ENCODE measurements around the gene RAB1A.
A peak's percentile ranks its signal among the peaks of the same experiment; 100 is the strongest.

Gene RAB1A

DNA sequence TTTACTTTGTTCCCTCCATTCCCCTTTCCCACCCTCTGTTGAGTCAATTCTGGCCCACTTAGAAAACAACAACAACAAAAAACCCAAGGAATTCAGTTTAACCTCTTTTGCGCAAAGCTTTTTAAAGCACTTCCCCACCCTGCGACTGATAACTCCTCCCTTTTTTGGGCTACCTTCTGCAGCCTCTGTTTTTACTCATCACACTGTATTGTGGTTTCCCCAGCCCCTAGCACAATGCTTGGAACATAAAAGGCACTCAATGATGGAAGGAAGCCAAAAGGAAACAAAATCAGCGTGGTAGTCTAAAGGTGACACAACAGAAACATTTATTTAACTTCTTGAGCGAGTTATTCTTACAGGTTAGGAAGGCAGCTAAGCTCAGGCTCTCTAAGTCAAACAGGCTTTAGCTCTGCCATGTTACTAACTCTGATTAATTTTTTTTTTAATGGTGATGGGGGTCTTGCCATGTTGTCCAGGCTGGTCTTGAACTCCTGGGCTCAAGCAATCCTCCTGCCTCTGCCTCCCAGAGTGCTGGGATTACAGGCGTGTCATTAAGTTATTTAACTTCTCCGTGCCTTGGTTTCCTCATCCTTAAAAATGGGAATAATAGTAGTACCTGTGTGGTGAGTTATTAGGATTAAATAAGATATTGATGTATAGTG lies 72.4 kb downstream of the RAB1A start:
- DNase-seq = no peak

DNA sequence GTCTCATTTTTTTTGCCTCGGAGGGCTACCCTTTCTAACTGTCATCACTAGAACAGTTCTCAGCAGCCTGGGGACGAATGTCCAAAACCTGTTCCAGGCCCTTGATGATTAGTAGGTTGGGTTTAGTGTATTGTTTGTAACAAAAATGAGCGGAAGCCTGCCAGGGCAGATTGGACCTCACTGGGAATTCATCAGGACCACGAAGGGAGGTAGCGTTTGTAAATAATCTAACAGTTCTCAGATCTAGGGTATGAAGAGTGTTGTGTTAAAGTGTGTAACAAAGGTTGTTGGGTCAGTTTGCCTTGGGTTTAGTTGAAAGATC lies 72.9 kb downstream of the RAB1A start:
- no peak for DNase-seq

DNA sequence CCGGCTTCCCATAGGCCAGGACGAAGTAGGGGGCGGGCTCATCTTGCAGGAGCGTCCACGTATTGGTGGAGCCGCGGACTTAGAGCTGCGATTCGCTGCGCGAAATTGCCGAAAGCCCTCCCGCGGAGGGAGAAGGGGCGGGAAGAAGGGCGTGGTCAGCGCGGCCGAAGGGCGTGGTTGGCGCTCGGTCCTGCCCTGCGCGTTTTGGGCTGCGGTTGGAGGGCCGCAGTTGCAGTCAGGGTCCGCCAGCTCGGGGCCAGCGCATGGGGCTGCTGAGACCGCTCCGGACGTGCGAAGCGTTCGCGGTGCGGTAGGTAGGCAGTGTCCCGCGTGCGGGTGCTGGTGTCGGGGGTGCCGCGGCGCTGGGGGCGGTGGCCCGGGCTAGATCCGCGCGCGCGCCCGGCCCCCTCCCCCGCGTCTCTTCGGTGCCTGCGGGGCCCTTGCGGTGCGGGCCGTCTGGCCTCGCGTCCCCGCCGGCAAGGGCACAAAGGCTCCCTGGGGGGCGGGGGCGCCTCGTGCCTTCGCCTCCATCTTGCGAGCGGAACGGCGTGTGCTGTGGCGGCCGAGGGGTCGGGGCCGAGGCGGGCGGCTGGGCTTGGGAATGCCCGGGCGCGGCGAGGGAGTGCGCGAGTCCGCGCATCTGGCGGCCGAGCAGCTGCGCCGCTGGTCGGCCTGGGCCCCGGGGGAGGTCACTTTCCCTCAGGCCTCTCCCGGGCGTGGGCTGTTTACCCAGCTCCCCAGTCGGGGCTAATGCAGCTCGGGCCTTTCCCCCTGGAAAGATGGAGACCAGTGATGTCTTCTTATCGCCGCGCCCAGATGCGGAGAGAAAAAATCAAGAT lies 73.5 kb downstream of the RAB1A start, which contains the start of gene CEP68:
CEP68 (plus strand) TSS at position 202 of the 839 bp plus-strand sequence. CDS start 13,029 bp downstream, outside the sequence.
- peak; percentile 97 for DNase-seq

DNA sequence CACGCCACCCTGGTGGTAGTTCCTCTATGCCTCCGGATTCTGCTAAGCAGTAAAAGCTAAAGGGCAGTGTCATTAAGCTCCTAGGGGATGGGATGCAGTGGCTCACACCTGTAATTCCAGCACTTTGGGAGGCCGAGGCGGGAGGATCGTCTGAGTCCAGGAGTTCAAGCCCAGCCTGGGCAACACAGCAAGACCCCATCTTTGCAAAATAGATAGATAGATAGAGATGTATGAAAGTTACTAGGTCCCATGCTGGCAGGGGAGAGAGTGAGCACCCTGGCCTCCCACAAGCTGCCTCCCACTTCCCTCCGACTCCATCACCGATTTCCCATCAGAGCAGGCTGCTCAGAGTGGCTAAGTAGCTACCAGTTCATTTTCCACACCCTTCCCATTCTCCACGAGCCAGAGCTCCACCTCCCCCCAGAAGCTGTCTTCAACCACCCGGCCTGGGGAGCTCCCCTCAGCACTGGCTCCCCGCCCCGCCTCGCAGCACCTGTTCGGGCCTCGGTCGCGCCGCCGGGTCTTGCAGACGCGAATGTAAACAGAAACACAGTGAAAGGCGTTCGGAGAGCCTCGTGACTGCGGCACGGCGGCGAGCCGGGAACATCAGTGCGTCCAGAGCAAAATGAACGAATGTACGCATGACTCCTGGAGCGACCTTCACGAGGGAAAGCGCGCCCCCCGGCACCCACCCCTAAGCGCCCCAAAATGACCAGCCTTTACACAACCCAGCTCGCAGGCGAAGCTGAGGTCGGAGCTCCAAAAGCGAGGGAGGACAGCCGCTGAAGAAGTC lies 74.3 kb downstream of the RAB1A start:
- no peak for DNase-seq

DNA sequence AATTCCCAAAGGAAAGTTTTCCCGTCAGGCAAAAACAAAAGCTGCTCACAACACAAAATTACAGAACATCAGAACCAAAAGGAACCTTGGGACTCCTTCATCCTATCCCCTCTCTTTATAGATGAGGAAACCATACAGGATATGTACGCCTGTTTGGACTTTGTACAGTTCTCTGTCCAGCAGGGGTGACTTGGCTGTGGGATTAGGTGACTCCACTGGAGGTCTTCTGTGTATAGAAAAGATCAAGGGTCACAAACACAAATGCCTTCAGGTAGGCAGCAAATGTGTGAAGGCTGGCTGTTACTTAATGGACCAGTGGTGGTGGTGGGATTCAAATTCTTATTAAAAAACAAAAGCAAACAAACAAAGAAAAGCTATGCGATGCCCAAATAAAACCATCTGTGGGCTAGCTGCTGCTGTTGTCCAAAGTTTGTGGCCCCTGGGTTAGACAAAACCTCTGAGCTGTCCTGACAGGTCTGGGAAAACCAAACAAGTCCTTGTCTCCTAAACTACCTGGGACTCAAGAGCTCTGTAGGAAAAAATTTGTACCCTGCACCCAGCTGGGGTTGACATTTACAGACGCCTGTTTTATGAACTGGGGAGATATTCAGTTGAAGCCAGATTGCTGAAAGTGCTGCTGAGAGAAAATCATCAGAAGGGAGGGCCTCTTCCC lies 75.0 kb downstream of the RAB1A start:
- no peak for DNase-seq

DNA sequence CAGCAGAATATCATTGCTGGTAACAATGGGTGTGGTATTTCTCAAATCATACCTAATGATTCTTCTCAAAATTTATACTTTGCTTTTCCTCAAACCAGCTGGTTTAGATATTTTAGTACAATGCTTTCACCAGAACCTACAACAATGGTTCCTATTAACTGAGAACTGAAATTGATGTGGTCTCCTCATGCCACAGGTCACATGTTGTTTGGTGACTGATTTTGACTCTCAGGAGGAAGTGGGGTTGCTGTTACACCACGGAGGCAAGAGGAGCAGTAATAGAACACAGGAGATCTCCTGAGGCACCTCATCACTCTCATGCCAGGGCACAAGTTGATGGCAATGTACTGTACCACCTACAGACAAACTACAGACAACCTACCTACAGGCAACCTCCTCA lies 76.7 kb downstream of the RAB1A start:
- DNase-seq = no peak

DNA sequence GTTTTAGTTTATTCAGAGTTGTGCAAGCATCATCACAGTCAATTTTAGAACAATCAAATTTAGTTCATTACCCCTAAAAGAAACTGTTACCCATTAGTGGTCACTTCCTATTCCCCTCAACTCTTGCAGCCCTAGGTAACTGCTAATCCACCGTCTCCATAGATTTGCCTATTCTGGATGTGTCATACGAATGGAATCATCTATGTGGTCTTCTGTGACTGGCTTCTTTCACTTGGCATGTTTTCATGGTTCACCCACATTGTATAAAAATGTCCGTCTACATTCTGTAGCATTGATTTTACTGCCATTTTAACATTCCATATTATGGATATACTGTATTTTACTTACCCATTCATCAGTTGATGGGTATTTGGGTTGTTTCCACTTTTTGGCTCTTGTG lies 79.0 kb downstream of the RAB1A start:
- DNase-seq = no peak

DNA sequence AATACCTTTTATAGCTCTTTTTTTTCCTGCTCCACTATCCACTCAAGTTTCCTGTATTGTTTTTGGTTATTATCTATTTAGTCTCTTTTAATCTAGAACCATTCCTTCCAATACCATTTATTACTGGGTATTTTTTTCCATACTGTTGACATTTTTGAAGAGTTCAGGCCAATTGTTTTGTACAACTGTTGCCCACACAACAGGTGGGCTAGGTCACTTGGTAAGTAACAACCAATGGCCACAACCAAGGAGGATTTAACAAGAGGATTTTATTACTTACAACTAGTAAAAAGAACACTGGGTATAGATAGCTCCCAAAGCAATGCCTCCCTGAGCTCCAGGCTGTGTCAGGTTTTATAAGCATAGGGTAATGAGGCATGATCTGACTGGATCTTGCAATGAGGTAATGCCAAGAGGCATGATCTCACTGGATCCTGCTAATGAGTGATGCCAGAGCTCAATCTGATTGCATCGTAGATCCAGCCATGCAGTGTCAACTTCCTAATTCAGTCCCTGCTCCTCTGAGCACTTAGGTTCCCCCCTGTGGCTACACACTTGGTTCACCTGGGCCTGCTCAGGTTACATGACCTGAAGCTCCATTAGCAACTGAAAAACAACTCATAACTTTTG lies 80.8 kb downstream of the RAB1A start:
- no peak for DNase-seq

DNA sequence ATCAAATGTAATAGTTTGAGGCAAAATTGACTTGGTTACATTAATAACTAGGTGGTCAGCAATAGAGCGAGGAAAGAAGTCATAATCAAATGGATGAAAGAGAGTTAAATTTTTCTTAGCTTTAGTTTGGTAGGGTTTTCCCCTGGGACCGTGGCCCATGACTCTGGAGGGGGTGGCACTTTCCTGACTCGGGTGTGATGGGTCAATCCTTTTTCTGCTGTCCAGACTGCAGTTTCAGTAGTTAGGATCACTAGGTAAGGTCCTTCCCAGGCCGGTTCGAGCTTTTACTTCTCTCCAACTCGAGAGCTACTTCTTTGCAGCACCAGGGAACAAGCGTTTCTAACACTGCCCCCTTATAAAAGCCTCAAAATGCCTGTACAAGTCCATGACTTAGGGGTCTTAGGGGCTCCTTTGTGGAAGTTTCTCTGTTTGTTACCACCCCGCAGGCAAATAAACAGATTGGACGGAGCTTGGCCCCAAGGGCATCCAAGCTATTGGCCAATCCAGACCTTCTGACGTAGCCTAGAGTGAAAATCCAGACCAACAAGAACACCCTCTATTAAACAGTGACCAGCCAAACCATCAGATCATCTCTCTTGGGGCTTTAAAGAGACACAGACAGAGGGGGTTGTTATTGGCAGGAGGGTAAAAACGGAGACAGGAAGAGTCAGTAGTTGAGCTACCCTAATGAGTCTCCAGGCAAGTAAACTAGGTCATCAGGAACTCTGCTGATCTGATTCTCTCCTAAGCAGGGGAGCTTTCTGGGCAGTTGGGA lies 83.1 kb downstream of the RAB1A start:
- no peak for DNase-seq

DNA sequence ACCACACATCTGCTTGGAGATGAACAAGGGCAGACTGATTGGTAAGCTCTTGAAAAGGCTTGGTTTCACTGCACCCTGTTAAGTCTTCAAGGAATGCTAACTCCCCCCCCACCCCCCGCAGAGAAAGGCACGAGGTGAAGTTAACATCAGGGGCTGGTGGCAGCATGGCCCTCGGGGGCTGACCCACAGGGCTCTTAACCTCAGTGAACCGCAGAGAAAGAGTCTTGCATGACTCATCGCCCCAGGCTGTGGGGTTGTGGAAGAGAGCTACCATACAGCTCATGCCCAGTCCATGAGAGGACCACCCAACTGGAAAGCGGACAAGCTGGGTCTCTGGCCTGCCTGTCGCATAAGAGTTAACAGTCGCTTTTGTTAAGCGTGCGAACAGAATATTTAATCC lies 84.3 kb downstream of the RAB1A start:
- no peak for DNase-seq

DNA sequence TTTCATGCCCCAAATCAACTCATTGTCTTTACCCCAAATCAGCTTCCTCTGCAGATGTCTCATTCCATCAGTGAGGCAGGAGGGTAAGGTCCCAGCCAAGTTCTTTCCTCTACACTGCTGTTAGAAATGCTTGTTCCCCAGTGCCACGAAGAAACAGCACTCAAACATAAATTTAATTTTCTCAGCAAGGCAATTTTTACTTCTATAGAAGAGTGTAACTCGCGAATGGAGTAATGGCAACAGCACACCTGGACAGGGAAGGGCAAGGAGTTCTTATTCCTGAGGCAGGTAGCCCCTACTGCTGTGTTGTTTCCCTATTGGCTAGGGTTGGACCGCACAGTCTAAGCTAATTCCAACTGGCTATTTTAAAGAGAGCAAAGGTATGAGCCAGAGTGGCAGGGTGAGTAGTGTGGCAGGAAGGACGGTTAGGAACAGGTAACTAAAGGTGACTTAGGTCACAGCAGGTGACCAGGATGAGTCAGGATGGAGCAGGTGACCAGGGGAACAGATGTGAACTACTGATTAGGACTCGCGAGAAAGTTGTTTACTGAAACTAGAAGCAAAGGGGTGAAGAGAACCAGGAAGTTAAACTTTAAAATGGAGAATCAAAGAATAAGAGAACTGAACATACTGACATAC lies 85.7 kb downstream of the RAB1A start:
- DNase-seq = no peak

DNA sequence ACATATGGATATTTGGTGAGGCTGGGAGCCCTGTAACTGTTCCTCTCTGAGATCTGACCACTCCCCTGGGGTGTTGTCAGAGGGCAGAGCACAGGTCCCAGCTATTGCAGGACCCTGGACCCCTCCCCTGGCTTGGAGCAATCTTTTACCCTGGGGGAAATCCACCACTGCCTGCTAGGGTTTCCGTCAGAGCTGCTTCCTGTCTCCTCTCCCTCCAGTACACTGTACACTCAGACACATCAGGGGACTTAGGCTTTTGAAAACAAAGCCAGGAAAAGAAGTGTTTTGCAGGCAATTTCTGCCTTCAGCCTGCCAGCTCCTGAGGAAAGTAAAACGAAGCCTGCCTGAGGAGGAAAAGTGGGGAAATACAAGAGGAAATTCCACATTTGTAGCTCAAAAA lies 86.9 kb downstream of the RAB1A start:
- DNase-seq = no peak

DNA sequence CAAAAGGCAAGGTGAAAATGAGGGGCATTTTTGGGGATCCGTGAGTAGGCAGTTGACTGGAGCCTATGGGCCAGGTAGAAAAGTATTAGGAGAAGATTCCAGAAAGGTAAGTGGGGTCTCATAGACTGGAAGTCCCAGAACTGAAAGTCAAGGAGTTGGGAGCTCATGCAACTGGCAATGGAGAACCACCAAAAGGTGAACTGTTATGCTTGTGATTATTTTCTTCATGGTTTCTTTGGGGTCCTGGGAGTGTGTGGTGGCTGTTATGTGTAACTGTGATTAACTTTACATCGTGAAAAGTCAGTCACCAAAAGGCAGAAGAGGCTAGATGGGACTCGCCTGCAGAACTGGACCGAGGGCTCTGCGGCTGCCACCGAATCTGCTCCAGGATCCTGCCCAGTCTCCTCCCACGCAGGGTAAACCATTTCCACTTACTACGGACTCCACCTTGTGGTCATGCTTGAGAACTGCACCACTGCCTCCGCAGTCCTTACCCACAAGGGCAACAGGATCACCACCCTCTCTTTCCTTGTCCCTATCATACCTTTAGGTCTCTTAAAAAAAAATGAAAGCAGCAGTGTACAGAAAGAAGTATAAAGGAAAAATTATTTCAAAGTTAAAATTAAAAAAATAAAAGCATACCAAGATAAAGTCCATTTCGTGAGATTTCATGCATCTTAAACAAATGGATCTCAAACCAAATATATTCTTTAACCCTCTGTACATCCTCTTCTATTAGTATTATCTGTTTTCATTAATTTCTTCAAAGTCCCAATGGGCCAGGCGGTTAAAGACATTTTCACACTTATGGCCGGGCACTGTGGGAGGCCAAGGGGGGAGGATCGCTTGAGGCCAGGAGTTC lies 89.3 kb downstream of the RAB1A start:
- peak; percentile 73 for DNase-seq

DNA sequence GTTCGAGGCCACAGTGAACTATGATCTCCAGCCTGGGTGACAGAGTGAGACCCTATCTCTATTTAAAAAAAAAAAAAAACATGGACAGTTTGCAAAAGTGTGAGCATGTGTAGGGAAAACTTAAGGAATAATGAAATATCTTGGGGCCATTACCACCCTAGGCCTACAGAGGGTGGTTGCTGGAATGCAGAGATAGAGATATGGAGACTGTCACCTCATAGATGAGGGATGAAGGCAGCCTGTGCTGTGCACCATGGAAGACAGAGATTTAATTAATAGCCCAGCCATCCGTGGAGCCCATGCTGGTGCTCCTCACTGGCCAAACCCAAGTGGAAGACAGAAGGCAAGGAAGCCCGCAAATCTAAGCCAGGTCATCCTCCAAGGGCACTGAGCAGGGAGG lies 90.3 kb downstream of the RAB1A start:
- no peak for DNase-seq

DNA sequence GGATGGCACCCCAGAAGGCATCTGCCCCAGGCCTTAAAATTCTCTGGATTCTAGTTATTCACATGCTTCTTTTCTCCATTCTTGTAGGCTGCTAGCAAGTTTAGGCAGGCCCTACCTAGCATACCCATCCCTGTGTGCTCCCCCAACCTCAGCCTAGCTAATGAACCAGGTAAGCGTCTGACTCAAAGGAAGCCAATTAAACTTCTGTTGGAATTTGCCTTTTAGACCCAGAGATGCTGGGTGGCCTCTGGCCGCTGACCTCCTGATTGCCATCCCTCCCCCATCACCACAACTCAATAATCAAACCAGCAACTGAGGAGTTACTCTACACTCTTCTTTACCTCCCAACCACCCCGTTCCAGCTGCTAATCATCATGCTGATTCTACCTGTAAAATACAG lies 92.7 kb downstream of the RAB1A start:
- no peak for DNase-seq

Data from left hindlimb (tissue), 1 donor.